ENCODE measurements around the gene ANAPC15. TPM values are rescaled to one million over a fixed set of nuclear protein-coding genes. Genes with fewer than 3 reads are reported as not detected.
A peak's percentile ranks its signal among the peaks of the same experiment; 100 is the strongest.

The ANAPC15 gene
- total RNA-seq, 8 experiments from 2014 or later: 25.2 to 95.2 (median 38.8) TPM

DNA sequence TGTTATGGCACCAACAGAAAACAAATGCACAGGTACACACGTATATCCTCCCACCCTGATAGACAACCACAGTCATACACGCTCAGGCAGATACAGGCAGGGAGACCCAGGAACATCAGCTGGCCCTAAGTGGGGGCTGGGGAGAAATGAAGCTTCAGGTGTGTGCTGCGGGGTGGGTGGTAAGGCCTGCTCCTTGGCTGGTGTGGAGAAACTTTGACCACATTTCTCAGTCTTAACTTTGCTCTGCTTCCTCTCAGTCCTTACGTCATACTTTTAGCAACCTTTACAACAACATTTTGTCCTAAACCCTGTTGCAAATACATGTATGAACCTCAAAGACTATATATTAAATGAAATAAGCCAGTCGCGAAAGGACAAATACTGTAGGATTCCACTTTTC is 6.7 kb upstream of the ANAPC15 start:
- peak in 4 of 8 experiments; percentile 13 to 28 (median 16) for ATAC-seq (replicated peaks in 6 of 8)
- Histone ChIP-seq H3K4me1 (replicated peaks in 1 of 2) (peaks cover 16 to 18% of the 10 kb centered on the region in 2 donors), H3K4me3 (no peak overlapping the region), H3K27ac (peak overlapping the region in 1 of 2 donors; percentile 12)
- in situ Hi-C loops (cut with MboI; ENCODE audit: low pct_unique_long_range_greater_than_20kb in 2 of 9, low sequenced_read_pairs in 9 of 9, unreplicated experiment in 9 of 9): no loop called here
- 30 to 100% (median 89%) methylated on average over 1 to 5 of the region's 6 CpGs; no CpG with 5 or more reads in 1 of the 10 experiments for WGBS, 10 experiments

DNA sequence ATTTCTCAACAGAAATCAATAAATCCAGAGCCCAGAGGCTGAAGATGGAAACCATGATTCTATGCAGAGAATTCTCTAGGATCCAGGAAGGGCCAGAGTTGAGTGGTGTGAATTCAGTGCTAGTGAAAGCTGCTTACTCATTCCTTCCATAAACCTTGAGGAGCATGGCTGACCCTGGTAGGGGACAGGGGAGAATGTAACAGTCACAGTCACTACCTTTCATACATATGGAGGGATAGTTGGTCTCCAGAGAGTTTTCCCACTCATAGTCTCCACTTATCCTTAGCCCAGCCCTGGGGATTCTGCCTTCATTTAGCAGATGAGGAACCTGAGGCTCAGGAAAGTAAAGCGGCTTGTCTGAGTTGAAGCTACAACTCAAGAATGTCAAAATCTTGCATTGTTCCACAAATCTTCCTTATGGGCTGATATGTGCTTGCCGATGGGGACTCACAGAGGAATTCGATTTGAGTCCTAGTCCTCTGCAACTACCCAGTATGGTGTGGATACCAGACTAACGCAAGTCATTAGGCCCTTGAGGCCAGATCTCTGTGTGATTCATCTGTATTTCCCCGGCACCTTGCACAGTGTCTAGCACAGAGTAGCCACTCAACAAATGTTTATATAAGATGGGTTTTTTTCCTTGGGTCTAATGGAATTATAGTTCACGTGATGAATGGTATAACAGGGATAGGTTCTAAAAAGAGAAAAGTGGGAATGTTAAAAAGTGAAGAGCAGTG is 3.7 kb upstream of the ANAPC15 start:
- Histone ChIP-seq H3K27ac (no peak overlapping the region), H3K4me3 (no peak overlapping the region), H3K4me1 (replicated peaks in 1 of 2) (peaks cover 21 to 26% of the 10 kb centered on the region in 2 donors)
- in situ Hi-C loops (cut with MboI; ENCODE audit: low pct_unique_long_range_greater_than_20kb in 2 of 9, low sequenced_read_pairs in 9 of 9, unreplicated experiment in 9 of 9): no loop called here
- WGBS, 10 experiments: 63 to 100% (median 89%) methylated on average over 1 to 6 of the region's 6 CpGs; no CpG with 5 or more reads in 1 of the 10 experiments
- ATAC-seq (replicated peaks in 6 of 8): no peak

DNA sequence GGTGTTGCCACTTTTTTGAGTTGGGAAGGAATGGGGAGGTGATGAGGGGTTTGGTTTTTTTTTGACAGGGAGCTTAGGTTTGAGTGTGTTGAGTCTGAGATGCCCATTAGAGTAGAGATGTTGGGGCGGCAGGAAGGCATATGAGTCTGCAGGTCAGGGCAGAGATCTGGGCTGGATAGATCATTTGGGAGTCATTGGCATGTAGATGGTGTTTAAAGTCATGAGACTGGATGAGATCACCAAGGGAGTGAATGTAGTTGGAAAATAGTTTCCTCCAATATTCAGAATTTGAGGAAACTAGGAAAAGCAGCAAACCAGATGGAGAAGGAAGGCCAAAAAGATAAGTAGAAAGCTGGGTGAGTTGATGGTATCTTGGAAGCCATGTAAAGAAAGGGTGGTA is 2.1 kb upstream of the ANAPC15 start:
- ATAC-seq (replicated peaks in 6 of 8): peak in 1 of 8 experiments; percentile 0
- 29 to 100% (median 80%) methylated on average over 1 of the region's 1 CpG; no CpG with 5 or more reads in 6 of the 10 experiments for WGBS, 10 experiments
- Histone ChIP-seq H3K4me1 (replicated peaks in 1 of 2) (peaks cover 21 to 26% of the 10 kb centered on the region in 2 donors), H3K27ac (no peak overlapping the region), H3K4me3 (no peak overlapping the region)
- in situ Hi-C loops (cut with MboI; ENCODE audit: low pct_unique_long_range_greater_than_20kb in 2 of 9, low sequenced_read_pairs in 9 of 9, unreplicated experiment in 9 of 9): no loop called here

DNA sequence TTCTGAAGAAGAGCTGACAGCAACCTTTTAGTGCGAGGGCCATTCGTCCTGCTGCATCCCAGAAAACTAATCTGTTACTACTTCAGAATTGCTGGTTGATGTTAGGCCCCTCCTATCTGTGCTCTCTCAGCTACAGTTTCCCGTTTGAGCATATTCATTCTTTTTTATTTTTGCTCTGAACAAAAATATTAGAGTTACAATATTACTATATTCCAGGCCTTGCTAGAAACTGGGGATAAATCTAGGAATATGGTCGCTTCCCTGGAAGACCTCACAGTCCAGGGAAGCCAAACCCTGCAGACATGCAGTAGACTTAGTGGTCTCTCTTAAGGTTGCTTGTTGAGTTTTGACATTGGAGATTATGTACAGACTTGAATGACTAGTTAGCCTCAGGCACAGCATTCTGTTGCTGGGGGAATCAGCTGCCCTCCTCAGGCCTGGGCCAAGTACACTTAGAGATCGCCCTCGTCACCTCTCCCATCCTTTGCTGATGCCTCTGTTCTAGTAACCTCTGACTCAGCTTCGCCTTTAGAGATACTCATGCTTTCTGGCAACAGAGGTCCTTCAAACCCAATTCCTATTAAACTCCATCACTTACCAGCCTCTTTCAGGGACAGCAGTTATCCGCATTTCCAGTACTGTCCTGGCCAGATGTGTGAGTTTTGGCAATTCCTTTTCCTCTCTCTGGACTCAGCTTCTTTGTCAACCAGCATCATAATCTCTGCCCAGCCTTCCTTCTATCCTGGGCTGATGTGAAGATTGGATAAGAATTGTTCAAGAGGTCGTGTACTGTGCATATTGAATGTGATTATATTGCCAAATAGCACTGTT is 698 bp upstream of the ANAPC15 start:
- peak overlapping the region; percentile 58 to 82 (median 74) for H3K4me3 ChIP-seq
- WGBS, 10 experiments: 25 to 92% (median 56%) methylated on average over 1 to 6 of the region's 9 CpGs
- peaks cover 12 to 15% of the 10 kb centered on the region in 2 donors for H3K4me1 ChIP-seq (replicated peaks in 1 of 2)
- peak overlapping the region; percentile 99 for H3K27ac ChIP-seq
- peak in 1 of 8 experiments; percentile 1 for ATAC-seq (replicated peaks in 6 of 8)
- in situ Hi-C loops (cut with MboI; ENCODE audit: low pct_unique_long_range_greater_than_20kb in 2 of 9, low sequenced_read_pairs in 9 of 9, unreplicated experiment in 9 of 9): no loop called here

DNA sequence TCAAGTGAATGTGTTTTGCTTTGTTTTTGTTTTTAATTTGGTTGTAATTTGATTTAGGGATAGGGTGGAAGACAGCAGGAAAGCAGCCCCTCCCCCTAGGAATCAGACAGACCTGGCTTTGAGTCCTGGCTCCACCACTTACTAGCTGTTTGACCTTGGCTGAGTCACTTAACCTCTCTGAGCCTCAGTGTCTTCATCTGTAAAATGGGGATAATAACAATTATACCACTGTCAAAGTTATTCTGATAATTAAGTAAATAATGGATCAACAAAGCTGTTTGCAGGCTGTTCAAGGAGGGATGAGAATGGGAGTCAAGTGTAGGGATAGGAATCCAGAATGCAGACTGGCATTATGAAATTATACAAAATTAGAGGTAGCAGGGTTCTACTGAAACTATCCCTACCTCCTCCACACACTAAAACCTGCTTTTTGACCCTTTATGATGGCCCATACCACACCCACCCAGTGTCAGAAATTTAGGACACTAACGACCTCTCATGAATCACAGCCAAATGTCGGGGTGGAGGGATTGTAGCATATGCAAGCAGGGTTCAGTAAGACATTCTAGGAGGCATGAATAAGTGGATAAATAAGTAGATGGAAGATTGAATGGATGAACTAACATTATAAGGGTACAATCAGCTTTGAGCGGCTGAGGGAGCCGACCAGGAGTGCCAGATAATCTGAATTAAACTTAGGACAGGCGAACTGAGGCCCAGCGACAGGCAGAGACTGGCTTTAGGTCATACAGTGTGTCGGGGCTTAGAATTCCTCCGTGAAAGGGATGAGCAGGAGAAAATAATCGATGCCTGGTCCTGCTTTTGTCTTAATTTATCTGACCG is 974 bp downstream of the ANAPC15 start:
- Histone ChIP-seq H3K27ac (peak overlapping the region; percentile 99), H3K4me3 (peak overlapping the region; percentile 58 to 82 (median 74)), H3K4me1 (replicated peaks in 1 of 2) (peaks cover 5 to 7% of the 10 kb centered on the region in 2 donors)
- ATAC-seq (replicated peaks in 6 of 8): peak in 2 of 8 experiments; percentile 1
- in situ Hi-C loops (cut with MboI; ENCODE audit: low pct_unique_long_range_greater_than_20kb in 2 of 9, low sequenced_read_pairs in 9 of 9, unreplicated experiment in 9 of 9): no loop called here
- WGBS, 10 experiments: 0 to 23% (median 2%) methylated on average over 2 to 9 of the region's 10 CpGs; no CpG with 5 or more reads in 1 of the 10 experiments

DNA sequence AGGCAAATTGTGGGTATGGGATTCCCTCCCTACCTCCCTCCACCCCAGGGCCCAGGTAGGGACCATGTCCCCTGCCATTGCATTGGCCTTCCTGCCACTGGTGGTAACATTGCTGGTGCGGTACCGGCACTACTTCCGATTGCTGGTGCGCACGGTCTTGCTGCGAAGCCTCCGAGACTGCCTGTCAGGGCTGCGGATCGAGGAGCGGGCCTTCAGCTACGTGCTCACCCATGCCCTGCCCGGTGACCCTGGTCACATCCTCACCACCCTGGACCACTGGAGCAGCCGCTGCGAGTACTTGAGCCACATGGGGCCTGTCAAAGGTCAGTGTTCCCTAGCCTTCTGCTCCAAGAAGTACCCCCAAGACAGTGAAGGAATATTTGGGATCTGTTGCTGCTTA is 6.6 kb downstream of the ANAPC15 start, which contains the start of gene TOMT:
TOMT (plus strand) TSS at position 37 of the 400 bp plus-strand sequence; CDS start at position 65, 28 bp downstream.
- no peak within 1 kb of the TSS for H3K4me3 ChIP-seq
- in situ Hi-C loops (cut with MboI; ENCODE audit: low pct_unique_long_range_greater_than_20kb in 2 of 9, low sequenced_read_pairs in 9 of 9, unreplicated experiment in 9 of 9): no loop called here
- ATAC-seq (replicated peaks in 6 of 8): no peak
- peaks cover 11 to 17% of the 10 kb centered on the region in 2 donors for H3K4me1 ChIP-seq (replicated peaks in 1 of 2)
- 90 to 98% (median 90%) methylated on average over 2 to 7 of the region's 14 CpGs; no CpG with 5 or more reads in 7 of the 10 experiments for WGBS, 10 experiments
- H3K27ac ChIP-seq: no peak within 1 kb of the TSS

DNA sequence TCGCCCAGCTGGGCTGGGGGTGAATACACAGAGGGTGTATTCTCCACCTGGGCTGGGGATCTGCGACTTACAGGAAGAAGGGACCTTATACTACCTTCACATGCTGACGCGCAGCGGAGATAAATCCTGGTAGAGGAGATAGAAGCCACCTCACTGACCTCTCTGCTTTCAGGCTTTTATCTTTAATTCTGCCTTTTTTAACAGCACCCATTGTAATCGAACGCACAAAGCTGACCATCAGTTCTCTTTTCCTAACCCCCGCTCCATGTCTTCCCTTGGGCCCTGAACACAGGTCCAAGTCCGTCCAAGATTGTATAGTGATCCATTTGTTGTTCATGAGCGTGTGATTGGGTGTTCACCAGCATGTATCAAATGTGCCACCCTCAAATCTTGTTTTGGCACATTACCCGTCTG is 8.7 kb downstream of the ANAPC15 start:
- in situ Hi-C loops (cut with MboI; ENCODE audit: low pct_unique_long_range_greater_than_20kb in 2 of 9, low sequenced_read_pairs in 9 of 9, unreplicated experiment in 9 of 9): no loop called here
- 64 to 100% (median 94%) methylated on average over 1 to 6 of the region's 11 CpGs; no CpG with 5 or more reads in 4 of the 10 experiments for WGBS, 10 experiments
- peak overlapping the region; percentile 18 to 85 (median 21) for H3K4me3 ChIP-seq
- peaks cover 11 to 17% of the 10 kb centered on the region in 2 donors for H3K4me1 ChIP-seq (replicated peaks in 1 of 2)
- peak overlapping the region; percentile 90 to 91 for H3K27ac ChIP-seq
- ATAC-seq (replicated peaks in 6 of 8): no peak

DNA sequence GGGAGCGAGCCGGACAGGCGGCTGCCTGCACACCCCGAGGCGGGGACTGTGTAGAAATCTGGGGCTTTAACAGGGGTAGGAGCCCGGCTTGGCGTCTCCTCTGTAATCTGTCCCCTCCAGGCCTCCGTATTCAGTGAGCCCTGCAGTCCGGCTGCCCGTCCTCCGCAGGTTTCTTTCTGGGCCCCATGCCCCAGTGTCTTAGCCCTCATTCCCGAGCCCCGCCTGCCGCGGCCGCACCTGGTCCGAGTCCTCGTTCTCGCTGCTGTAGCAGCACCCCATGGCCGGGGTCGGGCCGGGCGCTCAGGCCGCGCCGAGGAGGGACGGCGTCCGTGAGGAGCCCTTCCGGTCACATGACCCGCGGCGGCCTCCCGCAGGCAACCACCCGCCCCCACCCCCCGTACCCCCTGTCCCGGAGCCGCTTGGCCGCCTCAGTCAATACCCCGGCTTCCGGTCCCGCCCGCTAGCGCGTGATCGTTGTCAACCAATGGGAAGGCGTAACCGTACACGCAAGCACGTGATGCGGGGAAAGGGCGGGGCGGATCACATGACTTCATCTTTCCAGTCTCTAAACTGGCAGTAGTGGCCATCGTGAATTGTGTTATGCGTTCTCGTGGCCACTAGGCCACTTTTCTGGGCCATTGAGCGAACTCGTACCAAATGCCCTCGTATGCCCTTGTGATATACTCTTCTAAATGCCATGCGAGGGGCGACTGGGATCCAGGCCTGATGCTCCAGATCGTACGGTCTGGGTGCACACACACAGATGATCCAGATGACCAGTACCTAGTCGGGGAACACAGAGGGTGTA is 9.3 kb downstream of the ANAPC15 start, which contains the start of gene LAMTOR1:
LAMTOR1 (minus strand) TSS at position 352 of the 808 bp plus-strand sequence; CDS start at position 279, 73 bp downstream.
- ATAC-seq (replicated peaks in 6 of 8): peak; percentile 86 to 98 (median 96)
- Histone ChIP-seq H3K27ac (peak within 1 kb of the TSS; percentile 95 to 96), H3K4me3 (peak within 1 kb of the TSS; percentile 85 to 95 (median 91)), H3K4me1 (replicated peaks in 1 of 2) (peaks cover 11 to 17% of the 10 kb centered on the region in 2 donors)
- in situ Hi-C loops (cut with MboI; ENCODE audit: low pct_unique_long_range_greater_than_20kb in 2 of 9, low sequenced_read_pairs in 9 of 9, unreplicated experiment in 9 of 9): no loop called here
- 0 to 40% (median 16%) methylated on average over 3 to 18 of the region's 64 CpGs; no CpG with 5 or more reads in 4 of the 10 experiments for WGBS, 10 experiments

DNA sequence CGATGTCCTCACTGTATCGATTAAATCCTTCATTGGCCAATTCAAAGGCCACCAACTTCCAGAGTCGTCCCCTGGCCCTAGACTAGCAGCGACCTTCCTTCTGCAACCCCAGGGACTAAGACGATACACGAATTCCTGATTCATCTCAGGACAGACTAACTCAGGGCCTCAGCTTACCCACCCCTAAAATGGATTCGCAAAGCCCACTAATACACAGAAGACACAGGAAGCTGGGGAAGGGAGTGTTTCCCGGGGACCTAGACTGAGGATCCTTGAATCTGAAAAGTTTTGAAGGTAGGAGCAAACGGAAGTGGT is 9.9 kb downstream of the ANAPC15 start:
- peak overlapping the region; percentile 95 to 96 for H3K27ac ChIP-seq
- H3K4me1 ChIP-seq (replicated peaks in 1 of 2): peaks cover 11 to 17% of the 10 kb centered on the region in 2 donors
- H3K4me3 ChIP-seq: peak overlapping the region; percentile 85 to 95 (median 91)
- ATAC-seq (replicated peaks in 6 of 8): no peak
- in situ Hi-C loops (cut with MboI; ENCODE audit: low pct_unique_long_range_greater_than_20kb in 2 of 9, low sequenced_read_pairs in 9 of 9, unreplicated experiment in 9 of 9): no loop called here
- WGBS, 10 experiments: 0 to 4% (median 0%) methylated on average over 1 to 8 of the region's 9 CpGs; no CpG with 5 or more reads in 2 of the 10 experiments

DNA sequence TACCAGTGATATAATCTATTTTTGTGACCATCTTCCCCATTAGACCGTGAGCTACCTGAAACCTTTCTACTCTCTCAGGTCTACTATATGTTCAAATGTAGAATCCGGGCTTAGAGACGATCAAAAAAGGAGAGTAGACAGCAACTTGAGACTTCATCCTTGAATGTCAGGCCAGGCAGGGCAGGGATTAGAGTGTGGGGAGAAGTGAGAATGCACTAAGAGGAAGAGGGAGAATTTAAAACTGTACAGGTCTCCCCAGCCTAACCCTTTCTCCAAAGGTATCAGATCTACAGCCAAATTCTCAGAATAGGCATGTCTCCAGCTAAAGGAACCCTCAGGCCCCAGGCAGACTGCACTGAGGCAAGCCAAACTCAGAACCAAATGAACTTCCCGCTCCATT is 10.3 kb downstream of the ANAPC15 start:
- peak overlapping the region in 1 of 2 donors; percentile 96 for H3K27ac ChIP-seq
- ATAC-seq (replicated peaks in 6 of 8): no peak
- in situ Hi-C loops (cut with MboI; ENCODE audit: low pct_unique_long_range_greater_than_20kb in 2 of 9, low sequenced_read_pairs in 9 of 9, unreplicated experiment in 9 of 9): no loop called here
- H3K4me3 ChIP-seq: peak overlapping the region; percentile 85 to 95 (median 91)
- peaks cover 11 to 17% of the 10 kb centered on the region in 2 donors for H3K4me1 ChIP-seq (replicated peaks in 1 of 2)
- WGBS, 10 experiments: 29 to 70% (median 50%) methylated on average over 1 to 3 of the region's 4 CpGs; no CpG with 5 or more reads in 1 of the 10 experiments

DNA sequence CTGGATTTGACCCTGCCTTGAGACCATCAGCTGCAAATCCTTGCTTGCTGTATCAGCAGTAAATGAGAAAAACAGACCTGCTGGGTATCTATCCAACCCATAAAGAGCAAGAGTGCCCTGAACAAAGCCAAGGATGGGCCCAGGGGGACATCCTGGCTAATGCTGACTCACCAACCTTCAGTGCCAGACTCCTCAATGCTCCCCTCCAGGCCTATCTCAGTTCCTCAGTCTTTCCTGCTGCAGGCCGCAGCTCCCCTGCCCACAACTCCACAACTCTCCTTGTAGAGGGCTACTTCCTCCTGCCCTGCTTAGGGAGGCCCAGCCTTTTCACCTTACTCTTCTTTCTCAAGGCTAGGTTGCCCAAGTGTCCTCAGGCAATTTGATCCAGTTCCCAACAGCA is 12.0 kb downstream of the ANAPC15 start:
- no peak overlapping the region for H3K27ac ChIP-seq
- 78 to 100% (median 92%) methylated on average over 1 of the region's 1 CpG; no CpG with 5 or more reads in 4 of the 10 experiments for WGBS, 10 experiments
- in situ Hi-C loops (cut with MboI; ENCODE audit: low pct_unique_long_range_greater_than_20kb in 2 of 9, low sequenced_read_pairs in 9 of 9, unreplicated experiment in 9 of 9): no loop called here
- ATAC-seq (replicated peaks in 6 of 8): no peak
- H3K4me1 ChIP-seq (replicated peaks in 1 of 2): peaks cover 11 to 17% of the 10 kb centered on the region in 2 donors
- H3K4me3 ChIP-seq: no peak overlapping the region
